Epithelial cell of proximal tubule (primary cell): ENCODE results near the gene NCAPG2. TPM values are rescaled to one million over a fixed set of nuclear protein-coding genes. Genes with fewer than 3 reads are reported as not detected.
"Not testable (repeated sequence)": the region's sequence is repeated elsewhere in the genome, so short reads cannot be mapped to it uniquely, and the experiment has no call there.

Experiments
- DNase-seq: peaks from one replicate; pipeline ENCODE4 v3.0.0-alpha.2; 2011; ENCODE audit warnings: low read depth
- H3K4me3 ChIP-seq: 2 replicates; pipeline ENCODE4 v1.5.1; 2011; ENCODE audit warnings: low read depth, mild to moderate bottlenecking, low read length
- CTCF ChIP-seq: conservative IDR thresholded peaks from 2 replicates; pipeline ENCODE4 v1.5.1; 2012; ENCODE audit warnings: low read depth, mild to moderate bottlenecking, low read length
- total RNA-seq: library from RNA; depleted of rRNA; stranded (reverse); fragments of >200 nt; gene quantifications from 2 replicates; pipeline ENCODE4 v1.2.3, GENCODE V29; 2015

Gene NCAPG2
- total RNA-seq, 1 donor from 2014 or later, result 30.1 TPM

GRCh38 chr7:158642149-158642548, 62.5 kb downstream of the NCAPG2 start:
- DNase-seq, result no peak
- H3K4me3 ChIP-seq, result no peak overlapping the region
- TF ChIP-seq CTCF, result no peak

- no peak overlapping the region for H3K4me3 ChIP-seq
- DNase-seq, result no peak
- no peak for TF ChIP-seq CTCF
Measured at GRCh38 chr7:158638001-158638400, 66.6 kb downstream of the NCAPG2 start.

- TF ChIP-seq CTCF, result no peak
- DNase-seq, result no peak
- no peak overlapping the region for H3K4me3 ChIP-seq
Measured at GRCh38 chr7:158633055-158633956, 71.3 kb downstream of the NCAPG2 start.

- no peak for DNase-seq
- H3K4me3 ChIP-seq, result no peak overlapping the region
- no peak for TF ChIP-seq CTCF
Measured at GRCh38 chr7:158631574-158632195, 72.9 kb downstream of the NCAPG2 start.

- not testable (repeated sequence) for H3K4me3 ChIP-seq, DNase-seq
Measured at GRCh38 chr7:158626289-158626688, 78.3 kb downstream of the NCAPG2 start.

GRCh38 chr7:158623241-158623640, 81.4 kb downstream of the NCAPG2 start:
- H3K4me3 ChIP-seq, result no peak overlapping the region
- no peak for TF ChIP-seq CTCF
- DNase-seq, result no peak

GRCh38 chr7:158620839-158621441, 83.7 kb downstream of the NCAPG2 start:
- no peak overlapping the region for H3K4me3 ChIP-seq
- DNase-seq, result no peak
- no peak for TF ChIP-seq CTCF
